Epithelial cell of proximal tubule (primary cell): Measurements from ENCODE around the gene S100P. TPM values are rescaled to one million over a fixed set of nuclear protein-coding genes. Genes with fewer than 3 reads are reported as not detected.
A peak's percentile ranks its signal among the peaks of the same experiment; 100 is the strongest.

Source experiments
- DNase-seq: peaks from one replicate; pipeline ENCODE4 v3.0.0-alpha.2; 2011; ENCODE audit warnings: low read depth
- H3K4me3 ChIP-seq: 2 replicates; pipeline ENCODE4 v1.5.1; 2011; ENCODE audit warnings: low read depth, mild to moderate bottlenecking, low read length
- CTCF ChIP-seq: conservative IDR thresholded peaks from 2 replicates; pipeline ENCODE4 v1.5.1; 2012; ENCODE audit warnings: low read depth, mild to moderate bottlenecking, low read length
- total RNA-seq: library from RNA; depleted of rRNA; stranded (reverse); fragments of >200 nt; gene quantifications from 2 replicates; pipeline ENCODE4 v1.2.3, GENCODE V29; 2015

S100P gene
- total RNA-seq, 1 donor from 2014 or later = 92.5 TPM

- H3K4me3 ChIP-seq = peak overlapping the region; percentile 73
- TF ChIP-seq CTCF = no peak
- DNase-seq = peak; percentile 66
Measured at GRCh38 chr4:6673660-6674499, 19.8 kb upstream of the S100P start.

DNA sequence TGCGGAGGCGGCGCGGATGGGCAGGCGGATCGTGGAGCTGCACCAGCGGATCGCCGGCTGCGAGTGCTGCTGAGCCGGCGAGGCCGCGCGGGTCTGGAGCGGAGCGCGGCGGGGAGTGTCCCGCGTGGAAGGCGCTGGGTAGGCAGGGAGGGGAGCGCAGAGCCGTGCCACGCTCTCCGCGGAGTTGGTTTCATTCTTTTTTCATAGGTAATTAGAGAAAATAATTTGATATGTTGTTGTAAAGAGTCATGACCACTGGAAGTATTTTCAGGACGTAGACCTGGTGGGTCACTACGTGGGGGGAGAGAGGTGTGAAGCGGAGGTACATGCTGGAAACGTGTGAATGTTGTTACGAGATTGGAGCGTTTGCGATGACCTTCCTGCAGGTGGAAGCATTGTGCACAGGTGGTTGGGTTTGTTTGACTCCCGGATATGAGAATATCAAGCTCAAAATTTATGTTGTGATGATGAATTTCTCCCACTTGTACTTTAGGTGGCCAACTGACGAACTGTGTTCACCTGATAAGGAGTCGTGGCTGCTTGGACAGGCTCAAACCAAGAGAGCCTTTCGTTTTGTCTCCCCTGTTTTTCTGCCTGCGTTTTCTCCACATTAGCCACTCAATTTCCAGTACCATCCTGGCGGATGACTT is 19.1 kb upstream of the S100P start:
- no peak for DNase-seq
- TF ChIP-seq CTCF = peak; percentile 51
- H3K4me3 ChIP-seq = peak overlapping the region; percentile 73

GRCh38 chr4:6676722-6677558 is 16.7 kb upstream of the S100P start:
- no peak overlapping the region for H3K4me3 ChIP-seq
- TF ChIP-seq CTCF = no peak
- no peak for DNase-seq

- H3K4me3 ChIP-seq = no peak overlapping the region
- no peak for DNase-seq
- TF ChIP-seq CTCF = peak; percentile 14
Measured at GRCh38 chr4:6680372-6681034, 13.2 kb upstream of the S100P start.

- H3K4me3 ChIP-seq = no peak overlapping the region
- no peak for TF ChIP-seq CTCF
- DNase-seq = no peak
Measured at GRCh38 chr4:6681191-6681590, 12.5 kb upstream of the S100P start.

- no peak for DNase-seq
- TF ChIP-seq CTCF = no peak
- no peak overlapping the region for H3K4me3 ChIP-seq
Measured at GRCh38 chr4:6682862-6683590, 10.7 kb upstream of the S100P start.
